Pericardium fibroblast (primary cell): Measurements from ENCODE around the gene SLC16A5. TPM values are rescaled to one million over a fixed set of nuclear protein-coding genes. Genes with fewer than 3 reads are reported as not detected.

Experiments used
- total RNA-seq: library from RNA; depleted of rRNA; stranded (reverse); fragments of >200 nt; gene quantifications from 2 replicates; pipeline ENCODE4 v1.2.3, GENCODE V29; 2015

The SLC16A5 gene, protein sequence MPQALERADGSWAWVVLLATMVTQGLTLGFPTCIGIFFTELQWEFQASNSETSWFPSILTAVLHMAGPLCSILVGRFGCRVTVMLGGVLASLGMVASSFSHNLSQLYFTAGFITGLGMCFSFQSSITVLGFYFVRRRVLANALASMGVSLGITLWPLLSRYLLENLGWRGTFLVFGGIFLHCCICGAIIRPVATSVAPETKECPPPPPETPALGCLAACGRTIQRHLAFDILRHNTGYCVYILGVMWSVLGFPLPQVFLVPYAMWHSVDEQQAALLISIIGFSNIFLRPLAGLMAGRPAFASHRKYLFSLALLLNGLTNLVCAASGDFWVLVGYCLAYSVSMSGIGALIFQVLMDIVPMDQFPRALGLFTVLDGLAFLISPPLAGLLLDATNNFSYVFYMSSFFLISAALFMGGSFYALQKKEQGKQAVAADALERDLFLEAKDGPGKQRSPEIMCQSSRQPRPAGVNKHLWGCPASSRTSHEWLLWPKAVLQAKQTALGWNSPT
- total RNA-seq = 5.0 and 6.0 TPM in 2 replicates

GRCh38 chr17:75087558-75088453 is at the start of gene SLC16A5:
Gene SLC16A5, plus strand, starts transcription at chr17:75087954. Its CDS starts 5,683 bp downstream, at chr17:75093637.

GRCh38 chr17:75046407-75047289 is 41.1 kb upstream of the SLC16A5 start, which contains the start of the genes ATP5PD and KCTD2:
Gene ATP5PD, minus strand, starts transcription at chr17:75046969. Its CDS starts 4,319 bp downstream, at chr17:75042650.
Gene KCTD2, plus strand, starts transcription at chr17:75047225. Its CDS starts 26 bp downstream, at chr17:75047251.

DNA sequence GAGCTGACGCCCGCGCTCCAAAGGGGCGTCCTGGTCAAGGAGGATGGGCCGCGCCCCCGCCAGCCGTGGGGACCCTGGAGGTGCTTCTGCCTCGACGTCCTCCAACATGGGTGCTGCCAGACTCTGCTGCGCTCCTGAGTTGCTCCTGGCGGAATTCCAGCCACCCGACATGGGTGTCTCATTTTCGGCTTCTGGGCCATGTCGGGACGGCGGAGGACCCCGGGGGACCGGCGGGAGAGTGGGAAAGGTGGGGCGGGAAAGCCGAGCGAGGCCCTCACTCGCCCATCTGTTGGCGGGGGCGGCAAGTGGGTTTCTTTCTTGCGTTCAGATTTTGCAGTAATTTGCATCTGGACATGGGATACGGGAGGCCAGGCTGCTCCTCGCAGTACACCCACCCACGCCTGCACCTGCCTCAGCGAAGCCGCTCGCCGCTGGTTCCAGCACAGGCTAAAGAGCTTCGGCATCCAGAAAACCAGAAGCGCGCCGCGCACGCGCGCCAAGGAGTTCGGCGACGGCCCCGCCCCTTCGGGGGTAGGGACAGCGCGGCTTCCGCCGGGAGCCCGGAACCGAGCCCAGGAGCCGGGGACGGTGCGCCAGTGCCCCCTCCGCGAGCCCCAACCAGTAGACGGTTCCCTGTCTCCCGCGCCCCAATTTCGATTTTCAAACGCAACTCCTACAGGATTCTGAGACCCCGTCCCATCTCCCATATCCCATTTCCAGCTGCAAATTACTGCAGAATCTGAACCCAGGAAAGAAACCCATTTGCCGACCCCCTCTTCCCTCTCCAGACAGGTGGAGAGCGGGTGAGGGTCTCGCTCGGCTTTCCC is 21.9 kb downstream of the SLC16A5 start, which contains the start of gene ARMC7:
TSS of gene ARMC7 (plus strand) at position 563 of the 827 bp plus-strand sequence. CDS start 320 bp downstream, outside the sequence.

DNA sequence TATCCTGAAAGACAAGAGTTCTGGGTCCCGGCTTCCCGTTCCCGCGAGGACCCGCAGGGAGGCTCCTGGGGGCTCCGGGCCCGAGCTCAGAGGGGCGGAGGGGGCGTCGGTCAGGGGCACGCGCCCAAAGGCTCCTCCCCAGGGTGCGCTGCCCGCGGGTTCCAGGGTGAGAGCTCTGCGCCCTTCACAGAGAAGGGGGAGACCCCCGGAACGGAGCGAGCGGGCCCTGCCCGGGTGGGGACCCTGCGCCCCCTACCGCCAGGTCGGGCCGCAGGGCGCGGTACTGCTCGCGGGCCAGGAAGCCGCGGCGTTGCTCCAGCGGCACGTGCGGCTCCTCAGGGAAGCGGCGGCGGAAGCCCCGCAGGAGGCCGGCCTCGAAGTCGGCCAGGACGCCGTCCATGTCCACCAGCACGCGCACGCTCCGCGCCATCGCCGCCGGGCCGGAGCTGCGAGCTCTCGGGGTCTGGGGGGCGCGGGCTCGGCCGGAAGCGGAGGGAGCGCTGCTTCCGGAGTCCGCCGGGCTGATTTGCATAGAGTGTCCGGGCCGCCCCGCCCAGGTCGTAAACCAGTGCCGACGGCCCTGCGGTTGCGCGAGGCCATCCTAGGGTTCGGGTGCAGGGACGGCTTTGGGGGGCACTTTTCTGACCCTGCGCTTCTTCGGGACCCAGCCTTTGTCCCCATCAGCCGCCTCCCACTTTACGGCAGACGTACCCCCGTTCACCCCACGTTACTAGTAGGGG is 43.7 kb downstream of the SLC16A5 start, which contains the start of gene NT5C:
TSS of gene NT5C (minus strand) at position 465 of the 740 bp plus-strand sequence. CDS start at position 430, 35 bp downstream.

GRCh38 chr17:75154195-75155106 is 66.7 kb downstream of the SLC16A5 start, which contains the start of gene JPT1:
Gene JPT1, minus strand, starts transcription at chr17:75154512. Its CDS starts 115 bp downstream, at chr17:75154397.

Other genes with a start within 250 kb of the SLC16A5 start
- not detected in 2 replicates for gene GRIN2C, start 228.1 kb upstream of the SLC16A5 start, total RNA-seq
- 13.2 and 25.7 TPM in 2 replicates for gene FDXR, start 215.0 kb upstream of the SLC16A5 start, total RNA-seq
- not detected in 2 replicates for gene FADS6, start 194.3 kb upstream of the SLC16A5 start, total RNA-seq
- under 0.01 TPM in 1 of 2 replicates, not detected in the other for gene USH1G, start 164.7 kb upstream of the SLC16A5 start, total RNA-seq
- not detected in 2 replicates for gene OTOP2, start 163.7 kb upstream of the SLC16A5 start, total RNA-seq
- not detected in 2 replicates for gene OTOP3, start 152.1 kb upstream of the SLC16A5 start, total RNA-seq
- 5.2 TPM in 1 of 2 replicates, not detected in the other for gene HID1, start 115.2 kb upstream of the SLC16A5 start, total RNA-seq
- gene CDR2L, start 100.3 kb upstream of the SLC16A5 start, total RNA-seq = 20.7 and 23.6 TPM in 2 replicates
- 39.0 and 40.1 TPM in 2 replicates for gene MRPL58, start 75.3 kb upstream of the SLC16A5 start, total RNA-seq
- 216 and 251 TPM in 2 replicates for gene ATP5PD, start 41.0 kb upstream of the SLC16A5 start, total RNA-seq
- gene KCTD2, start 40.7 kb upstream of the SLC16A5 start, total RNA-seq = 13.0 and 20.0 TPM in 2 replicates
- 3.0 and 12.7 TPM in 2 replicates for gene ARMC7, start 22.0 kb downstream of the SLC16A5 start, total RNA-seq
- 90.9 and 108 TPM in 2 replicates for gene NT5C, start 43.8 kb downstream of the SLC16A5 start, total RNA-seq
- gene JPT1, start 66.6 kb downstream of the SLC16A5 start, total RNA-seq = 75.4 and 105 TPM in 2 replicates
- 73.5 and 82.2 TPM in 2 replicates for gene SUMO2, start 95.0 kb downstream of the SLC16A5 start, total RNA-seq
- 29.6 and 30.1 TPM in 2 replicates for gene NUP85, start 117.7 kb downstream of the SLC16A5 start, total RNA-seq
- 12.8 and 15.6 TPM in 2 replicates for gene GGA3, start 173.7 kb downstream of the SLC16A5 start, total RNA-seq
- gene MRPS7, start 173.9 kb downstream of the SLC16A5 start, total RNA-seq = 22.6 and 52.7 TPM in 2 replicates
- gene MIF4GD, start 183.3 kb downstream of the SLC16A5 start, total RNA-seq = 6.9 and 7.8 TPM in 2 replicates
- 5.0 and 6.4 TPM in 2 replicates for gene SLC25A19, start 201.5 kb downstream of the SLC16A5 start, total RNA-seq